CD4-positive, alpha-beta T cell (primary cell): ENCODE results near the gene NT5C2. TPM values are rescaled to one million over a fixed set of nuclear protein-coding genes. Genes with fewer than 3 reads are reported as not detected.

Experiments used
- ATAC-seq: fragments of 200-7000 bp; cut with Tn5 transposase; one replicate; pipeline ENCODE4 v1.10.0; 2022; ENCODE audit warnings: mild to moderate bottlenecking; ENCODE audit not compliant: poor library complexity
- CTCF ChIA-PET: fragments of 350-600 bp; sonication (Branson Sonifier 250); formaldehyde crosslinking; loops from one replicate; lab custom pipeline; 2021; ENCODE audit warnings: antibody characterized with exemption, inconsistent platforms; lab: Charles Lee
- POLR2A ChIA-PET: fragments of 350-600 bp; sonication (Branson Sonifier 250); formaldehyde crosslinking; loops from one replicate; lab custom pipeline; 2021; ENCODE audit warnings: antibody characterized with exemption, inconsistent platforms; lab: Charles Lee
- DNase-seq, 14 experiments: peaks; one replicate each; pipeline ENCODE4 v3.0.0-alpha.2; 2013 to 2020; ENCODE audit warnings: mixed read lengths in 2 of 14
- H3K27ac ChIP-seq, 2 donors: one replicate each; pipeline versions ENCODE4 v1.5.1 to v1.7.0; 2013; ENCODE audit warnings: low read length in 2 of 2, low read depth in 1 of 2, mild to moderate bottlenecking in 1 of 2
- H3K27me3 ChIP-seq, 2 experiments: 1 replicate in 1 of 2; 2 replicates in 1 of 2; pipeline versions ENCODE4 v1.6.1 to v1.7.0; 2013; ENCODE audit warnings: low read length in 2 of 2, control low read depth in 1 of 2, mild to moderate bottlenecking in 1 of 2, moderate library complexity in 1 of 2; ENCODE audit not compliant: insufficient read depth in 2 of 2, control insufficient read depth in 1 of 2
- H3K36me3 ChIP-seq: one replicate; pipeline ENCODE4 v1.6.1; 2013; ENCODE audit warnings: low read length, control low read depth; ENCODE audit not compliant: insufficient read depth
- H3K4me1 ChIP-seq: one replicate; pipeline ENCODE4 v1.6.1; 2013; ENCODE audit warnings: low read length, control low read depth; ENCODE audit not compliant: insufficient read depth
- H3K4me3 ChIP-seq: one replicate; pipeline ENCODE4 v1.5.1; 2013; ENCODE audit warnings: mild to moderate bottlenecking, low read length, moderate library complexity
- H3K9me3 ChIP-seq, 2 experiments: 1 replicate in 1 of 2; 2 replicates in 1 of 2; pipeline versions ENCODE4 v1.6.1 to v1.7.0; 2013; ENCODE audit warnings: low read length in 2 of 2, mild to moderate bottlenecking in 2 of 2, control low read depth in 1 of 2, moderate library complexity in 1 of 2; ENCODE audit not compliant: control insufficient read depth in 1 of 2, insufficient read depth in 1 of 2
- H3K27ac Mint-ChIP-seq: one replicate; pipeline ENCODE4 v1.8.0; 2020; ENCODE audit warnings: mixed read lengths
- H3K27me3 Mint-ChIP-seq: one replicate; pipeline ENCODE4 v1.8.0; 2021; ENCODE audit warnings: mixed read lengths
- H3K36me3 Mint-ChIP-seq: one replicate; pipeline ENCODE4 v1.8.0; 2021; ENCODE audit warnings: low read depth, mixed read lengths
- H3K4me1 Mint-ChIP-seq: one replicate; pipeline ENCODE4 v1.8.0; 2021; ENCODE audit warnings: low read depth, mixed read lengths
- H3K4me3 Mint-ChIP-seq: one replicate; pipeline ENCODE4 v1.8.0; 2020; ENCODE audit warnings: mild to moderate bottlenecking, mixed read lengths
- H3K9me3 Mint-ChIP-seq: one replicate; pipeline ENCODE4 v1.8.0; 2020; ENCODE audit warnings: mixed read lengths
- CTCF ChIP-seq: fragments of 200-600 bp; IDR thresholded peaks from one replicate; pipeline ENCODE4 v1.8.0; 2022; ENCODE audit warnings: antibody characterized with exemption, mild to moderate bottlenecking
- intact Hi-C, 2 experiments: fragments of 100-400 bp; cut with DNase I in 1 of 2; cut with micrococcal nuclease in 1 of 2; formaldehyde crosslinking; loops; one replicate each; pipeline versions ENCODE4 v1.15.1 to v1.9.0; 2023 to 2025; cut with DNase I, micrococcal nuclease
- total RNA-seq, 174 experiments: library from RNA in 2 of 174; stranded (reverse) in 2 of 174; gene quantifications; one replicate each; pipeline ENCODE4 v1.2.3 and lab custom pipeline; 2021 to 2026

Gene NT5C2
- total RNA-seq, 2 experiments from 2014 or later, result 43.2 to 47.8 TPM

GRCh38 chr10:103199488-103199887 is 6.4 kb upstream of the NT5C2 start:
- DNase-seq (peak in 1 of 14 experiments; percentile 15), ATAC-seq (no peak)
- ChIA-PET POLR2A (no interaction called here), CTCF (no interaction called here)
- Mint-ChIP-seq H3K36me3 (no peaks in the 10 kb centered on the region), H3K4me3 (no peak overlapping the region), H3K9me3 (no peaks in the 10 kb centered on the region), H3K4me1 (no peaks in the 10 kb centered on the region), H3K27ac (no peak overlapping the region), H3K27me3 (no peaks in the 10 kb centered on the region)
- no peaks in the 10 kb centered on the region for H3K9me3 ChIP-seq
- H3K4me3 ChIP-seq, result no peak overlapping the region
- H3K27me3 ChIP-seq, result no peaks in the 10 kb centered on the region
- TF ChIP-seq CTCF, result no peak
- no peak overlapping the region for H3K27ac ChIP-seq
- no peaks in the 10 kb centered on the region for H3K4me1 ChIP-seq
- H3K36me3 ChIP-seq, result no peaks in the 10 kb centered on the region
- intact Hi-C loops, result loop anchor here in 1 of 2 experiments (10.0 kb wide), 3 partner anchors 455 to 1845 kb away; partner anchors contain the start of genes BTRC, SFR1 and WBP1L

GRCh38 chr10:103198648-103199047 is 5.6 kb upstream of the NT5C2 start:
- H3K27me3 Mint-ChIP-seq, result no peaks in the 10 kb centered on the region
- H3K36me3 Mint-ChIP-seq, result peaks cover under 1% of the 10 kb centered on the region
- no peak overlapping the region for H3K4me3 ChIP-seq
- DNase-seq, result no peak
- H3K4me1 ChIP-seq, result peaks cover under 1% of the 10 kb centered on the region
- no peaks in the 10 kb centered on the region for H3K9me3 Mint-ChIP-seq
- H3K4me1 Mint-ChIP-seq, result peaks cover 6% of the 10 kb centered on the region
- no peak overlapping the region for H3K27ac Mint-ChIP-seq
- H3K9me3 ChIP-seq, result no peaks in the 10 kb centered on the region
- ATAC-seq, result no peak
- H3K36me3 ChIP-seq, result no peaks in the 10 kb centered on the region
- intact Hi-C loops, result loop anchor here in 1 of 2 experiments (10.0 kb wide), 3 partner anchors 454 to 1844 kb away; partner anchors contain the start of genes BTRC, SFR1 and WBP1L
- no peak for TF ChIP-seq CTCF
- no peak overlapping the region for H3K27ac ChIP-seq
- H3K27me3 ChIP-seq, result no peaks in the 10 kb centered on the region
- H3K4me3 Mint-ChIP-seq, result no peak overlapping the region
- CTCF ChIA-PET, result no interaction called here
- POLR2A ChIA-PET, result no interaction called here

- no peak overlapping the region for H3K4me3 Mint-ChIP-seq
- H3K4me1 ChIP-seq, result peaks cover 5% of the 10 kb centered on the region
- no peak for DNase-seq
- intact Hi-C loops, result loop anchor here in 1 of 2 experiments (10.0 kb wide), 3 partner anchors 453 to 1843 kb away; partner anchors contain the start of genes BTRC, SFR1 and WBP1L
- CTCF ChIA-PET, result no interaction called here
- no peak for ATAC-seq
- no peak for TF ChIP-seq CTCF
- H3K27me3 Mint-ChIP-seq, result no peaks in the 10 kb centered on the region
- no peaks in the 10 kb centered on the region for H3K9me3 ChIP-seq
- H3K27ac Mint-ChIP-seq, result no peak overlapping the region
- H3K27ac ChIP-seq, result no peak overlapping the region
- peaks cover 11% of the 10 kb centered on the region for H3K4me1 Mint-ChIP-seq
- no peaks in the 10 kb centered on the region for H3K9me3 Mint-ChIP-seq
- POLR2A ChIA-PET, result no interaction called here
- peaks cover 5% of the 10 kb centered on the region for H3K36me3 Mint-ChIP-seq
- no peaks in the 10 kb centered on the region for H3K27me3 ChIP-seq
- H3K4me3 ChIP-seq, result no peak overlapping the region
- no peaks in the 10 kb centered on the region for H3K36me3 ChIP-seq
Measured at GRCh38 chr10:103197903-103198302, 4.8 kb upstream of the NT5C2 start.
